Nephron (organoid): Measurements from ENCODE around the gene LCOR.

Experiments used
- H3K27ac Mint-ChIP-seq, 3 experiments: 2 replicates each; pipeline ENCODE4 v1.8.0; 2020; ENCODE audit warnings: mixed read lengths in 3 of 3, mild to moderate bottlenecking in 2 of 3, moderate library complexity in 1 of 3
- H3K27me3 Mint-ChIP-seq: 2 replicates; pipeline ENCODE4 v1.8.0; 2021; ENCODE audit warnings: low read depth, mild to moderate bottlenecking, moderate library complexity, mixed read lengths
- H3K36me3 Mint-ChIP-seq: 2 replicates; pipeline ENCODE4 v1.8.0; 2020; ENCODE audit warnings: low read depth, mixed read lengths
- H3K4me1 Mint-ChIP-seq: 2 replicates; pipeline ENCODE4 v1.8.0; 2020; ENCODE audit warnings: mixed read lengths
- H3K4me3 Mint-ChIP-seq, 3 experiments: 2 replicates each; pipeline ENCODE4 v1.8.0; 2020; ENCODE audit warnings: mild to moderate bottlenecking in 3 of 3, mixed read lengths in 3 of 3, moderate library complexity in 2 of 3
- H3K9me3 Mint-ChIP-seq: 2 replicates; pipeline ENCODE4 v1.8.0; 2020; ENCODE audit warnings: mixed read lengths
- CTCF ChIP-seq, 3 experiments: fragments of 200-600 bp; sonication (generic); IDR thresholded peaks; one replicate each; pipeline ENCODE4 v1.5.0; 2021; ENCODE audit warnings: antibody characterized with exemption in 3 of 3; ENCODE audit not compliant: unreplicated experiment in 3 of 3

LCOR gene

DNA sequence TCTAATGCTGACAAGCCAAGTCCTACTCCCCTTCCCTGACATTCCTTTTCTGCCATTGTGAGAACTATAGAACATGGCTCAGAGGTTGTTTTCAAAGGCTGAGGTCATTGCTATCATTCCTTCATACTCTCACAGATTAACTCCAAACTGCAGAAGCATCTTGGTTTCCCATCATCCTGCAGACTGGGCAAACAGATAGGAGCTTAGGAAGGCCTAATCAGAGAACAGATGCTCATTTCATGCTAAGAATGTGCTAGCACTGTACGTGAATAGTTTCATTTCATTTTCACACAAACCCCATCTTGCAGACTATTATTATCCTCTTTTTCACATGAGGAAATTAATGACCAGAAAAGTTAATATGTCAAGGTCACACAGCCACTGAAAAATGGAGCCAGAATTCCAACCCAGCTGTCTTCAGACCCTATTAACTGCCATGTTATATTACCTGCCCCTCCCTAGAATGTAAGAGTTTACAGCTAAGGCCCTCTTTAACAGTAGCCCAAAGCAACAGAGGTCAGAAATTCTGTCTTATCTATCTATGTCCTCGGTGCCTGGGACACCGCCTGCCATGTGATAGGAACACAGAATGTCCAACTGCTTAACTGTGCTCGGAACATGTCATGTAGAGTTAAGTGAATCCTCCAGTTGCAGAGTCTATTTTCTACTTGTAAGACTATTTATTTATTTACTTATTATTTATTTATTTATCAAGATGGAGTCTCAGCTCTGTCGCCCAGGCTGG, 2.9 kb upstream of the LCOR start:
- H3K9me3 Mint-ChIP-seq: no peaks in the 10 kb centered on the region
- peak overlapping the region in 1 of 3 experiments; percentile 53 for H3K4me3 Mint-ChIP-seq
- no peak for TF ChIP-seq CTCF (IDR thresholded peaks at IDR 0.05; ENCODE audit: unreplicated experiment in 3 of 3)
- H3K4me1 Mint-ChIP-seq: peaks cover 16% of the 10 kb centered on the region
- peaks cover under 1% of the 10 kb centered on the region for H3K27me3 Mint-ChIP-seq
- H3K36me3 Mint-ChIP-seq: no peaks in the 10 kb centered on the region
- H3K27ac Mint-ChIP-seq: no peak overlapping the region

- H3K36me3 Mint-ChIP-seq: peaks cover 2% of the 10 kb centered on the region
- H3K4me3 Mint-ChIP-seq: peak overlapping the region; percentile 76 to 83 (median 80)
- peaks cover 29% of the 10 kb centered on the region for H3K4me1 Mint-ChIP-seq
- no peaks in the 10 kb centered on the region for H3K27me3 Mint-ChIP-seq
- no peaks in the 10 kb centered on the region for H3K9me3 Mint-ChIP-seq
- peak overlapping the region; percentile 63 to 96 (median 93) for H3K27ac Mint-ChIP-seq
- TF ChIP-seq CTCF (IDR thresholded peaks at IDR 0.05; ENCODE audit: unreplicated experiment in 3 of 3): peak; percentile 81 to 88 (median 85)
Observed at GRCh38 chr10:96830511-96831199, 1.4 kb upstream of the LCOR start.

DNA sequence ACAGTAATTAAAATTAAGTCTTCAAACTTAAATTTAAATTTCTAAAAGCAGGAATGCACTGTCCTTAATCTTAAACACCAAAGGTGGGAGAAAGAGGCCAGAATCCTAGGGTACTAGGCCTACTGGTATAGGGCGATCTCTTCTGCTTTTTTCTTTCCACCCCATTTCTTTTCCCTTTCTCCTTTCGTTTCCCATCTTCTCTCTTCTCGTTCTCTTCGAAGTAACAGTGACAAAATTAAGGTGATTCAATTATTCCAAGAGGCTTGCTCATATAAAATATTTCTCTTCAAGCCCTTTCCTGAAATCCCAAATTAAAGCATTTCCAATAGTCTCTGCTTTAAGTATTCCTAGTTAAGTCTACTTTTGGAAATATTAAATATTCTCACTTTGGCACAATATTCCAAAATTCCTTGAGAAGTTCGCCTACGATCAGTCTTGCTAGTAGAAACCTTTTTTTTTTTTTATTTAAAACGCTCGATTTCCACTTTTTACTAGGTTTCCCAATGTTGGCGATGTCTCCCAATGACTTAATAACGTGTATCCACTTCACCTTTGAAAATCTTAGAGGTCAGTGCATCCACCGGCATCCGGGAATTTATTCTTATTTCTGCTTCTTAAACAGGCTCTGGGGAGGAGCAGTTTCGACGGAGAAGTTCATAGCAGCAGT, 765 bp upstream of the LCOR start:
- TF ChIP-seq CTCF (IDR thresholded peaks at IDR 0.05; ENCODE audit: unreplicated experiment in 3 of 3): peak in 1 of 3 experiments; percentile 5
- H3K4me3 Mint-ChIP-seq: peak overlapping the region; percentile 90 to 95 (median 93)
- H3K9me3 Mint-ChIP-seq: no peaks in the 10 kb centered on the region
- H3K27me3 Mint-ChIP-seq: no peaks in the 10 kb centered on the region
- H3K36me3 Mint-ChIP-seq: peaks cover 6% of the 10 kb centered on the region
- peak overlapping the region; percentile 96 to 100 (median 99) for H3K27ac Mint-ChIP-seq
- peaks cover 35% of the 10 kb centered on the region for H3K4me1 Mint-ChIP-seq

DNA sequence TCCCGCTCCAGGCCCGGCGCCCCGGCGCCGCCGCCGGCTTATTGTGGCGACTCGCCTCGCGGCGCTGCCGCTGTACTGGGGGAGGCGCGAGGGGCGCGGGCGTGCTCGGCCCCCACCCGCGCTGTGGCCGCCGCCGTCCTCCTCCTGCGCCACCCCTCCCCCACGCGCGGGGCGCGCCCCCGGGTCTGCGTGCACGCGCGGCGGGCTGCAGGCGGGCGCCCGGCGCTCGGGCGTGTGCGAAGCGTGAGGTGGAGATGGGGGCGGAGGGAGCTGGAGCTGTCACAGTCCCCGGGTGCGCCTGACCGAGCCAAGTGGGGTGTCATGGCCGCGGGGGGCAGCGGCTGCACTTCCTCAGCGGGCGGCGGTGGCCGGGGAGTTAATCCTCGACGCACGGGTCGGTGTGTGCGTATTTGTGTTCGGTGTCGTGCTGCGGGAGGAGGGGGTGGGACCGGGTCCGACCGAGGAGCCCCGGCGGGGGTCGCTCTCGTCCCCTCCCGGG, 672 bp downstream of the LCOR start:
- TF ChIP-seq CTCF (IDR thresholded peaks at IDR 0.05; ENCODE audit: unreplicated experiment in 3 of 3): no peak
- Mint-ChIP-seq H3K27me3 (no peaks in the 10 kb centered on the region), H3K27ac (peak overlapping the region; percentile 65 to 99 (median 98)), H3K4me3 (peak overlapping the region; percentile 84 to 87 (median 84)), H3K9me3 (no peaks in the 10 kb centered on the region), H3K4me1 (peaks cover 42% of the 10 kb centered on the region), H3K36me3 (peaks cover 15% of the 10 kb centered on the region)

DNA sequence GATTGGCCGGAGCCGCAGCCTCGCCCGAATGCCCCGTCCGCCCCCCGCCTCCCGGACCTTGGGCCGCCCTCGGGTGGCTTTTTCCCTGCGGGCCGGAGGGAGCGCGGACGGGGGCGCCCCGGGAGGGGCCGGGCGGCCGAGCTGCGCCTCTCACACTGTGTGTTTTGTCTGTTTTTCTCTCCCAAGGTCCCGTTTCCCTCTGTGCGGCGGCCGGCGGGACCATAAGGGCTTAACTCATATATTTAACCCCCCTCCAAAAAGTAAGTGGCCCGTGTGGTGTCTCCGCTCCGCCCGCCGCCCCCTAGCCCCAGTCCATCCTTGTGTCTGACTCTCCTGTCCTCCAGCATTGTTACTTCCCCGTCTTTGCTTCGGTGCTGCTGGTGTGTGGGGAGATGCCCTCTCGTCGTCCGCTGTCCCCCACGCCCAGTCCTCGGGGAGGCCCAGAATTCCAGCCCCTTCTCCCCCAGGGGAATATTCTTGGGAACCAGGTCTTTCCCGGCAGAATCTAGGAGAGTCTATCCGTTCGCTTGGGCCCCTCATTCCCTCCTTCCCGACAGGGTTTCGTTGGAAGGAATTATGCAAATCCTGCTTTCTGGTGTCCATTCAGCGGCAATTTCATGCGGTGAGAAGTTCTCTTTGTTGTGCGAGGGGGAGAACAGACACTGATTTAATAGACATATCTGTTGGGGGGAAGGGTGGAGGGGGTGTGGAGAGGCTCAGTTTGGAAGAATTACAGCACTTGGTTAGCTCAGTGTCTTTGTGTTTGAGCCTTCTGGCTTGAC, 1.3 kb downstream of the LCOR start:
- peak overlapping the region; percentile 97 to 100 (median 100) for H3K4me3 Mint-ChIP-seq
- peaks cover 21% of the 10 kb centered on the region for H3K36me3 Mint-ChIP-seq
- no peaks in the 10 kb centered on the region for H3K27me3 Mint-ChIP-seq
- no peaks in the 10 kb centered on the region for H3K9me3 Mint-ChIP-seq
- H3K4me1 Mint-ChIP-seq: peaks cover 44% of the 10 kb centered on the region
- no peak for TF ChIP-seq CTCF (IDR thresholded peaks at IDR 0.05; ENCODE audit: unreplicated experiment in 3 of 3)
- H3K27ac Mint-ChIP-seq: peak overlapping the region; percentile 98 to 99 (median 98)
